ENCODE measurements around the gene ZCCHC24.
A peak's percentile ranks its signal among the peaks of the same experiment; 100 is the strongest.

ZCCHC24 gene

GRCh38 chr10:79398642-79399041 lies 46.8 kb downstream of the ZCCHC24 start:
- Mint-ChIP-seq H3K9me3 (no peaks in the 10 kb centered on the region), H3K27me3 (no peaks in the 10 kb centered on the region), H3K4me3 (no peak overlapping the region), H3K27ac (ENCODE audit: low read depth) (no peak overlapping the region), H3K4me1 (no peaks in the 10 kb centered on the region), H3K36me3 (ENCODE audit: insufficient read depth) (no peaks in the 10 kb centered on the region)
- DNase-seq (ENCODE audit: low spot score in 2 of 2) (no peak), ATAC-seq (replicated peaks; ENCODE audit: extremely low read depth, poor library complexity, severe bottlenecking) (no peak)

- Mint-ChIP-seq H3K9me3 (no peaks in the 10 kb centered on the region), H3K4me1 (no peaks in the 10 kb centered on the region), H3K4me3 (no peak overlapping the region), H3K27me3 (no peaks in the 10 kb centered on the region), H3K36me3 (ENCODE audit: insufficient read depth) (no peaks in the 10 kb centered on the region), H3K27ac (ENCODE audit: low read depth) (no peak overlapping the region)
- no peak for ATAC-seq (replicated peaks; ENCODE audit: extremely low read depth, poor library complexity, severe bottlenecking)
- DNase-seq (ENCODE audit: low spot score in 2 of 2) = no peak
These were observed 47.7 kb downstream of the ZCCHC24 start for GRCh38 chr10:79397575-79398303.

GRCh38 chr10:79397051-79397450 lies 48.4 kb downstream of the ZCCHC24 start:
- DNase-seq (ENCODE audit: low spot score in 2 of 2) (no peak), ATAC-seq (replicated peaks; ENCODE audit: extremely low read depth, poor library complexity, severe bottlenecking) (no peak)
- no peaks in the 10 kb centered on the region for H3K36me3 Mint-ChIP-seq (ENCODE audit: insufficient read depth)
- no peaks in the 10 kb centered on the region for H3K9me3 Mint-ChIP-seq
- no peak overlapping the region for H3K4me3 Mint-ChIP-seq
- H3K27ac Mint-ChIP-seq (ENCODE audit: low read depth) = no peak overlapping the region
- no peaks in the 10 kb centered on the region for H3K27me3 Mint-ChIP-seq
- H3K4me1 Mint-ChIP-seq = no peaks in the 10 kb centered on the region

GRCh38 chr10:79396520-79396919 lies 48.9 kb downstream of the ZCCHC24 start:
- Mint-ChIP-seq H3K36me3 (ENCODE audit: insufficient read depth) (no peaks in the 10 kb centered on the region), H3K27me3 (no peaks in the 10 kb centered on the region), H3K4me3 (no peak overlapping the region), H3K27ac (ENCODE audit: low read depth) (no peak overlapping the region), H3K9me3 (no peaks in the 10 kb centered on the region), H3K4me1 (no peaks in the 10 kb centered on the region)
- no peak for ATAC-seq (replicated peaks; ENCODE audit: extremely low read depth, poor library complexity, severe bottlenecking)
- DNase-seq (ENCODE audit: low spot score in 2 of 2) = no peak

- DNase-seq (ENCODE audit: low spot score in 2 of 2) (no peak), ATAC-seq (replicated peaks; ENCODE audit: extremely low read depth, poor library complexity, severe bottlenecking) (no peak)
- H3K4me3 Mint-ChIP-seq = no peak overlapping the region
- H3K4me1 Mint-ChIP-seq = no peaks in the 10 kb centered on the region
- no peaks in the 10 kb centered on the region for H3K27me3 Mint-ChIP-seq
- H3K9me3 Mint-ChIP-seq = no peaks in the 10 kb centered on the region
- H3K27ac Mint-ChIP-seq (ENCODE audit: low read depth) = no peak overlapping the region
- H3K36me3 Mint-ChIP-seq (ENCODE audit: insufficient read depth) = no peaks in the 10 kb centered on the region
These were observed 50.8 kb downstream of the ZCCHC24 start for GRCh38 chr10:79394664-79395063.

- DNase-seq (ENCODE audit: low spot score in 2 of 2) (no peak), ATAC-seq (replicated peaks; ENCODE audit: extremely low read depth, poor library complexity, severe bottlenecking) (no peak)
- Mint-ChIP-seq H3K36me3 (ENCODE audit: insufficient read depth) (no peaks in the 10 kb centered on the region), H3K27ac (ENCODE audit: low read depth) (no peak overlapping the region), H3K9me3 (no peaks in the 10 kb centered on the region), H3K27me3 (no peaks in the 10 kb centered on the region), H3K4me3 (no peak overlapping the region), H3K4me1 (no peaks in the 10 kb centered on the region)
These were observed 51.4 kb downstream of the ZCCHC24 start for GRCh38 chr10:79393924-79394610.

- Mint-ChIP-seq H3K4me3 (no peak overlapping the region), H3K4me1 (no peaks in the 10 kb centered on the region), H3K9me3 (no peaks in the 10 kb centered on the region), H3K27ac (ENCODE audit: low read depth) (no peak overlapping the region), H3K36me3 (ENCODE audit: insufficient read depth) (no peaks in the 10 kb centered on the region), H3K27me3 (no peaks in the 10 kb centered on the region)
- DNase-seq (ENCODE audit: low spot score in 2 of 2) (no peak), ATAC-seq (replicated peaks; ENCODE audit: extremely low read depth, poor library complexity, severe bottlenecking) (no peak)
These were observed 52.1 kb downstream of the ZCCHC24 start for GRCh38 chr10:79393221-79393923.

GRCh38 chr10:79392506-79393176 lies 52.8 kb downstream of the ZCCHC24 start:
- no peak overlapping the region for H3K4me3 Mint-ChIP-seq
- no peak overlapping the region for H3K27ac Mint-ChIP-seq (ENCODE audit: low read depth)
- ATAC-seq (replicated peaks; ENCODE audit: extremely low read depth, poor library complexity, severe bottlenecking) (no peak), DNase-seq (ENCODE audit: low spot score in 2 of 2) (no peak)
- H3K9me3 Mint-ChIP-seq = no peaks in the 10 kb centered on the region
- no peaks in the 10 kb centered on the region for H3K4me1 Mint-ChIP-seq
- no peaks in the 10 kb centered on the region for H3K27me3 Mint-ChIP-seq
- no peaks in the 10 kb centered on the region for H3K36me3 Mint-ChIP-seq (ENCODE audit: insufficient read depth)

GRCh38 chr10:79392020-79392398 lies 53.4 kb downstream of the ZCCHC24 start:
- Mint-ChIP-seq H3K27ac (ENCODE audit: low read depth) (no peak overlapping the region), H3K27me3 (no peaks in the 10 kb centered on the region), H3K4me3 (no peak overlapping the region), H3K4me1 (no peaks in the 10 kb centered on the region), H3K9me3 (no peaks in the 10 kb centered on the region), H3K36me3 (ENCODE audit: insufficient read depth) (no peaks in the 10 kb centered on the region)
- no peak for ATAC-seq (replicated peaks; ENCODE audit: extremely low read depth, poor library complexity, severe bottlenecking)
- DNase-seq (ENCODE audit: low spot score in 2 of 2) = no peak

GRCh38 chr10:79391231-79392019 lies 54.0 kb downstream of the ZCCHC24 start:
- no peak for DNase-seq (ENCODE audit: low spot score in 2 of 2)
- Mint-ChIP-seq H3K4me1 (no peaks in the 10 kb centered on the region), H3K4me3 (no peak overlapping the region), H3K36me3 (ENCODE audit: insufficient read depth) (no peaks in the 10 kb centered on the region), H3K9me3 (no peaks in the 10 kb centered on the region), H3K27me3 (no peaks in the 10 kb centered on the region), H3K27ac (ENCODE audit: low read depth) (peak overlapping the region; percentile 52)
- no peak for ATAC-seq (replicated peaks; ENCODE audit: extremely low read depth, poor library complexity, severe bottlenecking)

- Mint-ChIP-seq H3K36me3 (ENCODE audit: insufficient read depth) (no peaks in the 10 kb centered on the region), H3K4me1 (no peaks in the 10 kb centered on the region), H3K27me3 (no peaks in the 10 kb centered on the region), H3K9me3 (no peaks in the 10 kb centered on the region), H3K27ac (ENCODE audit: low read depth) (peak overlapping the region; percentile 52), H3K4me3 (no peak overlapping the region)
- no peak for ATAC-seq (replicated peaks; ENCODE audit: extremely low read depth, poor library complexity, severe bottlenecking)
- DNase-seq (ENCODE audit: low spot score in 2 of 2) = no peak
These were observed 54.7 kb downstream of the ZCCHC24 start for GRCh38 chr10:79390551-79391229.

GRCh38 chr10:79390057-79390456 lies 55.4 kb downstream of the ZCCHC24 start:
- H3K9me3 Mint-ChIP-seq = no peaks in the 10 kb centered on the region

More at GRCh38 chr10:79390057-79390456, 55.4 kb downstream of the ZCCHC24 start:
- Mint-ChIP-seq H3K27ac (ENCODE audit: low read depth) (no peak overlapping the region), H3K4me1 (no peaks in the 10 kb centered on the region), H3K36me3 (ENCODE audit: insufficient read depth) (no peaks in the 10 kb centered on the region), H3K27me3 (no peaks in the 10 kb centered on the region), H3K4me3 (no peak overlapping the region)
- no peak for DNase-seq (ENCODE audit: low spot score in 2 of 2)
- ATAC-seq (replicated peaks; ENCODE audit: extremely low read depth, poor library complexity, severe bottlenecking) = no peak

Measured in central memory CD8-positive, alpha-beta T cell (primary cell).